TTC549 (cell line): ENCODE results near the gene CAMK2B.

Source experiments
- FAIRE-seq: peaks from 2 replicates; lab custom pipeline; 2012; peaks lifted over from hg19 to GRCh38; lab: Jason Lieb, UNC

Gene CAMK2B

DNA sequence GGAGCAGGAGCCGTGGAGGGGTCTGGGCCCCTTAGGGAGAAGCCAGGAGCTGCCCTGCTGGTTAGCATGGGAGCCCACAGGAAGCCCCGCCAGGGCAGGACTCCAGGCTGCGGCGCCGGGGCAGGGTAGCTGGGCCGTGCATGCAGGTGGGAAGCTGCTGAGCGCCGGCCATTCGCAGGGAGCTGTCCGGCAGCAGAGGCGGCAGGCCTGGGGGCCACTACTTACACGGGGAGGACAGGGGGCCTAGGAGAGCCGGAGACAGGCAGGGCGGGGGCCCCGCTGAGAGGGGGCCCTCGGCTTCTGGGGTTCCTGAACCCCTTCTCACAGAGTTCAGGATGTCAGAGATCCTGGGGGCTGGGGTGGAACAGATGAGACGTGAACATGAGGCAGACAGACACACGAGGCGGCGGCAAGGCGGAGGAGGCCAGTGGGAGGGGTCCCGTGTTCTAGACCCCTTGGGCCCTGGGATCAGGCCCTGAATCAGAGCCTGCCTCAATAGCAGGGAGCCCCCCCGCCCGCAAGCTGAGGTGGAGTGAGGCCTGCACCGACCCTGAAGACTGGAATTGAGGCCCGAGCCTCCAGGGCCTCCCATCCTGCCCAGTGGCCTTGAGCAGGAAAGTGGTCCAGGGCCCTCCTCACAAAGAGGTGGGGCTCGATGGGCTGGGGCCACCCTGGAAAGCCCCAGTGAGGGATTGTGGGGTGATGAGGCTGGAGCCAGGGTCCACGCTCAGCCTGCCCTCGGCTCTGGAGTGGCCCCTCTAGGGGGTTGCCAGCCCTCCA lies 96.6 kb downstream of the CAMK2B start:
- FAIRE-seq: no peak

DNA sequence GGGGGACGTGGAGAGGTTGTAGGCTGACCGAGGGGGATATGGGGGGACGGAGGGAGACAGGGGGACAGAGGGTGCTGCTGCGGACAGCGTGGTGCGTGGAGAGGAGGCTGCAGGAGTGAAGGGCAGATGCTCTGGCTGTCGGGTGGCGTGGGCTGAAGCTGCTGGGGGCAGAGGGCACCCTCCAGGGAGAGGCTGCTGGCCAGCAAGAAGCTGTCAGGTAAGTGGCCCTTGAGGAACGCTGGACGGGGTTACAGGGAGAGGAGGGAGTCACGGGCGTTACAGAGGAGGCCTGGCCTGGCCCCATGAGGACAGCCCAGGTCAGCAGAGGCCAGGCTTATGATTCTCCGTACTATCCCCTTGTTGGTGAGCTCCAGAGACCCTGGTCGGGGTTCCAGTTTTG lies 97.5 kb downstream of the CAMK2B start:
- FAIRE-seq: no peak

DNA sequence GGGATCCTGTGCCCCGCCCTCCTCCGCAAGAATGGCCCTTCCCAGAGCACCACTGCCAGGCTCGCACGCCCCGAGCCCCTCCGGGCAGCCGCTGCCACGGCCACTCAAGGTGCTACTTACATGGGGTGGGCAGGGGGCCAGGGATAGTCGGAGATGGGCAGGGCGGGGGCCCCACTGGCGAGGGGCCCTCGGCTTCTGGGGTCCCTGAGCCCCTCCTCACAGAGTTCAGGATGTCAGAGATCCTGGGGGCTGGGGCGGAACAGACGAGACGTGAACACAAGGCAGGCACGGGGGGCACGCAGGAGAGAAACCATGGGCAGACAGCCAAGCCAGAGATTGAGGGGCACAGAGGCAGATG lies 99.0 kb downstream of the CAMK2B start:
- FAIRE-seq: no peak

DNA sequence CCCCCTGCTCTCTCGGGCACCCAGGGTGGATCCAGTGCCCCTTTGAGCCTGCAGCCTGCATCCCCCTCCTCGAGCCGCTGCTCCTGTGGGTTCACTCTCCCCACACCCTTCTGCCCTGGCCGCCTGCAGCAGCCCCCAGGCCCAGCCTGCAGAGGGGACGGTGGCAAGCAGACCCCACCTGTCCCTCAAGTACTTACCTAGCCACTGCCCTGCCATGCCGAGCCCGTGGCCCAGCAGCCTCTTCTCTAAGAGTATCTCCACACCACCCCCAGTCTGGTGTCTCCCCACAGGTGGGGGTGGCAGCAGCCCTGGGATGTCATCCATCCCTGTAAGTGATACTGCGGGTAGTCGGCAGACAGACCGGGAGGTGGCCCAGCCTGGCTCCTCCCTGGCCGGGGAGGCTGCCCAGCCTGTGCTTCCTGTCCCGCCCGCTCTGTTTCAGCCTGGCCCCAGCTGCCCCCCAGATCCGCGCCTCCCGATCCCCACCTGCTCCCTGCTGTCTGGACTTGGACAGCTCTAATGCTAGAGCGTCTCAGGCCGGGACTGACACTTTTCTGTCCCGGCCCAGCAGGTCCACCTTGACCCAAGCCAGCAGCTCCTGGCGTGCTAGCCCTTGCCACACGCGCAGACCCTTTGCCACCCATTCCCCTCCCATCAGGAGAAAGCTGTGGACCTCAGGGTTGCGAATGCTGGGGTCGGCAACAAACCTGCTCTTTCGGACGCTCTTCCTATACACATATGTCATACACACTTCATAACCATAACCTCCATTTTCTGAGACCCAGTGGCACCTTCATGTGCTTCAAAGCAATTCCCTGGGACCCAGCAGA lies 99.6 kb downstream of the CAMK2B start:
- FAIRE-seq: no peak

DNA sequence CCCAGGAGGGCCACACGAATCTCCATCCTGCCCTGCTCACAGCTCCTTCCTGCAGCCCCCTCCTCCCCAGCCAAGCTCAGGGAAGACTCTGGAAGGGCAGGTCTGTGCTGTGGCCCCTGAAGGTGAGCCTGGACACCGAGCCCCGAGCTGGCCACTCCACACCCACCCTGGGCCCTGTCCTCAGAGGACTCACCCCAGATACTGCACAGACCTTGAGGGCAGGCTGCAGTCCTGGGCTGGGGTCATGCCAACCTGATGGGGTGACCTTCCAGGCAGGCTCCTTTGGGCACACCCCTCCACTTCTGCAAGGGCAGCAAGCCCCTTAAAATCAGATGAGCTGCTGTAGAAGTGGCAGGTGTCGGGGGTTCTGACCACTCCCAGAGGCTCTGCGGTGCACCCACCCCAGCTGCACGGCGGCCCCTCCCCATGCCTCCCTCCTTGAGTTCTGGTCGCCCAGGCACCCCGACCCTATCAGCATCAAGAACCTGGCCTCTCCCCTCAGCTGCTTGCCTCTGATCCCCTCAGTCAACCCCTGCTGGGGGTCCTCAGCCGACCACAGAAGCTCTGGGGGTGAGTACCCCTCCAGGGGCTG lies 100.3 kb downstream of the CAMK2B start:
- FAIRE-seq: no peak

DNA sequence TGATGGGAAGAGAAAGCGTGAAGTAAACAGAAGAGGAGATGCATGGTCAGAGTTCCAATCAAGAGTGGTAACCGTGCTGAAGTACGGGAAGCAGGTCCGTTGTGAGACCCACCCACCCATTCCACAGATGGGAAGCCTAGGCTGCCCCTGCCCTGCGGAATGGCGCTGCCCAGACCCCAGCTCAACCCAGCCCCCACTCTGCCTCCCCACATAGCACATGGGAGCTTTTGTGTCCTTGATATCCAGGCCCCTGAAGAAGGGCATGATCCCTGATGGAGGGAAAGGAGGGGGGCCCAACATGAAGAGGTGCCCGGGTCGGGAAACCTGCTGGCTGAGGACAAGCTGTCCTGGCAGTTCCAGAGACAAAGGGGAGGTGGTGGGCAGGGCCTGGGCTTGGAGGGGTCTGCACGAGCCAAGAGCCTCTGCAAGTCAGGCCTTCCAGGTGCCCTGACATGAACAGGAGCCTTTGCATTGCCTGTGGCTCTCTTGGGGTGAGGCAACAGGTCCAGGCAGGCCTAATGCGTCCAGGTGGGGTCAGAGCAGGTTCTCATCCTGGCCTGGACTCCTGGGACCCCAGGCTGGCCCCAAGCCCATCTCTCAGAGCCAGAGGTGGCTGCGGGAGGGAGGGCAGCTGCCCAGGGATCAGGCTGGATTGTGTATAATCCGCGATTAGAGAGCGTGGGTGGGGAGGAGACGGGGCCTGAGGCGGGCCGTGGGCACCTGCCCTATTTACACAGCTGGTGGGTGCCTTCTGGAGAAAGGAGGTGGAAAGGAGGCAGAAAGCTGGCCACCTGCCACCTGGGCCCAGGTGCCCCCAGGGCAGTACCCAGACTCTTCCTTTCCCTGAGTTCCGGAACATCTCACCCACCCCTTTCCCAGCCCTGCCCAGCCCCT lies 101.1 kb downstream of the CAMK2B start:
- no peak for FAIRE-seq

DNA sequence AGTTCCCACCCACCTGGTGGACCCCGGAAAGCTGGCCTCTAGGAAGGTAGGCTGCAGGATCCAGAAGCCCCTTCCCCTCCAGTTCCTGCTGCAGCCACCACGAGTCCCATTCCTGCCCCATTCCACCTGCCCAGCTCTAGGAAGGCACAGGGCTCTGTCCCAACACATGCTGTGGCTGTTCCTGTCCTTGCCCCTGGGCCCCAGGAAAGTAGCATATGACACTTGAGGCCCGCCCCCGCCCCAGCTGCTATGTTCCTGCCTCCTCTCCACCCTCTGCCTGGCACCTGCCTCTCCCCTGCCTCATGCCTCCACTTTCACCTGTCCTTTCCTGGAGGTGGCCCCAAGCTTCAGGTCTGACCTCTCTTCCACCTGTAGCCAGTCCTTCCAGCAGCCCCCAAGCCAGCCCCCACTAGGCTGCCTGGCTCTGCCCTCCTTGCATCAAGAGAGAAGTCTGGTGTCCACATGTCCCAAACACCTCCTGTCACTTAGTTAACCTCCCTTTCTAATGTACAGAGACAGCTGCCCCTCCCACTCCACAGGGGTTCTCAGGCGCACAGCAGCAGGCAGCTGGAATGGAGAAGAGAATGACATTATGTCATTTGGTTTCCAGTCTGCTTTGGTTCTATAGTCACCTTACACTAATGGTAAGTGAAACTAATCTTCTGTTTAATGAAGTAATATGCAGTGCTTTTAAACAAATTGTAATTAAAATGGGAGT lies 101.9 kb downstream of the CAMK2B start:
- FAIRE-seq: no peak

DNA sequence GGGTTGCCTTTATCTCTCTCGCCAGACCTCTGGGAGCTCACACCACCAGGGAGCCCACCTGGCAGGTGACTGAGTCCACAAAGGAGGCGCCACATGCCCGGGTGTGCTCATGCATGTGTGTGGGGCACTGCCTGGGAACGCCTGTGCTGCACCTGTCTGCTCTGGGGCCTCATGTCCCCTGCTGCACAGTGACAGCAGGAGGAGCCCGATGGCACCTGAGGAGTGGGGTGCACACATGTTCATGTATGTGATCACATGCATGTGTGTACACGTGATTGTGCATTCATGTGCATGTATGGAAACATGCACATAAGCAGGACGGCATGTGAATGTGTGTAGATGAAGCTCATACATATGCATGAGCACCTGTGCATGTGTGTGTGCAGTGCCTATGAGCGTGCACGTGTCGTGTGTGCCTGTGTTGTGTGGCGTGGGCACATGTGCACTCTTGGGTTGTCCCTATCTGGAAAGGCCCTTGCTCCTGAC lies 102.6 kb downstream of the CAMK2B start:
- no peak for FAIRE-seq

DNA sequence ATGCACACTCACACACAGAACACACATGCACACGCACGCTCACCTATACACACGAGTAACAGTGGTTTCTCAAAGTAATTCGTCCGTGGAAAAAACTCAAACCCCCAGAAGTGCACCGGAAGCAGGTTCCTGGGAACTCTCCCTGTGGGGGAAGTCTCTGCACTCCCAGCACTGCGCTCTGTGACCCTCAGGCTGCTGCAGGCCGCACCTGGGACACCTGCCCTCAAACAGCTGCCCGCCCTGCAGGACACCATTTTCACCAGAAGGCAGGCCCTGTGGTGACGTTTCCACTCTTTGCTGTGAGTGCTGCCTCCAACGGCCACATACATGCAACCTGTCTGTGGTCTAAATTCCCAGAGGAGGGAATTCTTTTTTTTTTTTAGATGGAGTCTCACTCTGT lies 103.3 kb downstream of the CAMK2B start:
- no peak for FAIRE-seq

DNA sequence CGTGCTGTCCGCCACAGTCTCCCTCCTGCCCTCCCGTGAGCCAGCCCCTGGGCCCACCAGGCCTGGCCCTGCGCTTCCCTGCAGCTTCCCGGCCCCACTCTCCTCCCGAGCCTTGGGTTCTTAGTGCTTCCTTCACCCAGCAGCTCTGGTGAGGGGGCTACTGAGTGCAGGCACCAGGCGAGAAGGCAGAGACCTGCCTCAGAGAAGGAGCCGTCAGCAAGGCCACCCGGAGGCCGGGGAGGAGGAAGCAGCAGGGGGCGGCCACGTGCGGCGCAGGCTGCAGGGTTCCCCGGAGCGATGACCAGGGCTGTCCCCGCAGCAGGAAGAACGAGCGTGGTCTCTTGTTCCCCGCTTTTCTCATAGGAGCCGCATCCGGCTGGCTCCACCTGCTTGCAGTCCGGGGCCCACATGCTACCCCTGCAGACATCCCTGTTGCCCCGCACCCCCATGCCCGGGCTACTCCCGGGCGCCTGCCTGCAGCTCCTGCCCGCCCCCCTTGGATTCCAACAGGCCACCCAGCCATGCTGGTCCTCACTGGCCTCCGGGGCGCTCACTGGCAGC lies 104.1 kb downstream of the CAMK2B start:
- FAIRE-seq: no peak

DNA sequence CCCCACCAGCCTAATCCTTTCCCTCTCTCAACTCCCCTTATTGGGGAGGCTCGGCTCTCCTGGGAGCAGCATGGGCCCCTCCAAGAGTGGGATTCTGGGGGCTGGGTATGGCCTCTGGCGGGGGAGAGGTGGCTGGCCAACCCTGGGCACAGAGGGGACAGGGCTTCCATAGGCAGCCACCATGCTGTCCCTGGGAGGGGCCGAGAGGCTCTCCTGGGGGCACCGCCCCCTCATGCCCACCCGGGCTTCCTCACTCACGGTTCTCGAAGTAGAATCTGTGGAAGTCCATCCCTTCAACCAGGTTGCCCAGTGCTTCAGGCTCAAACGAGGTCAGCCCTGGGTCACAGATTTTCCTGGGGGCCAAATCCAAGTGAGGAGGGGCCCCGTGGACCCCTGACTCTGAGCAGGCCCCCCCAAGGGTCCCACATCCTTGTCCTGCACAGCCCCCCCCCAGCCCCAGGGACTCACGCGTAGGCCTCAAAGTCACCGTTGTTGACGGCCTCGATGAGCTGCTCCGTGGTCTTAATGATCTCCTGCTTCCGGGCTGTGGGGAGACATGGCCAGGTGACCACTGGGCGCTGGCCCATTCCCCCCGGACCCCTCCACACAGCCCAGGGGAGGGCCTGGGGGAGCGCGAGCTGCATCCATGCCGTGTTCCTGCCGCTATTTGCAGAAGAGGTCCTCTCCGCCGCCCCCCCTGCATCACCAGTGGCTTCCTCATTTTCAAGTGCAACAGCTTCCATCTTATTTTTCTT lies 104.9 kb downstream of the CAMK2B start:
- no peak for FAIRE-seq

DNA sequence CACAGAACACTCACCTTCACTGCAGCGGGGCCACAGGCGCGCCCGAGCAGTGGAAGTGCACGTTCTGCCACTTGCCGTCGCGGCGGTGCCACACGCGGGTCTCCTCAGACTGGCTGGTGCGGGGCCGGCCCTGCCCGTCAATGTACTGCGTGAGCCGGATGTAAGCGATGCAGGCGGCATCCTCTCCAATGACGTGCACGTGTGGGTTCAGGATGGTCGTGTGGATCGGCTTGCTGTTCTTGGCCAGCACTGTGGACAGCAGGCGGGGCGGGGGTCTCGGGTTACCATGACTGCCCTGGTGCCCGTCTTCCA lies 105.4 kb downstream of the CAMK2B start:
- no peak for FAIRE-seq

DNA sequence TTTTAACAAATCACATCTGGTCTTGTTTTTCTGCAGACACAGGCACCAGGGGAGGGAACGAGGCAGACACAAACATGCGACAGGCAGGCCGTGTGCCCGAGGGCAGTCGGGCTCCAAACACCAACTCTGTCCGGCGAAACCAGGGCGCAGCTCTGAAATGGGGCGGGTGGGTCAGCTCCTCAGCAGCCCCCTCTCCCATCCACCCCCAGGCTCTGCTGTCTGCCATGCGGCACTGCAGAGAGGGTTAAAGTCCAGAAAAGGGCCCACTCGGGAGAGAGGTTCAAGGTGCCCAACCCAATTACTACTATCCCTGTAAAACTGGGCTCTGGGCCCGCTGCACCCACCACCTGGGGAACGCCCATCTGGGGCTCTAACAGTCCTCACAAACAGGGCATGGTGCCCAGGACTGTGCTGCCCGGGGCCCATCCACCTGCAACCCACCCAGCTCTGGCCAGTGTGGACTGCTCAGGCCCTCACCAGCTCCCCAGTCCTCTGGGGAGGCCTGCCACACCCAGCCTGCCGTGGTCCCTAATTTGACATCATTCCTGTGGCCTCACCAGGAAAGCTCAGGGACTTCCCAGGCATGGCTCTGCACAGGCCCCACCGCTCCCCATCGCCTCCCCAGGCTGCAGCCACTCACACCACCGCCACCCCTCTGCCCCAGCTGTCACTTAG lies 105.9 kb downstream of the CAMK2B start:
- no peak for FAIRE-seq

DNA sequence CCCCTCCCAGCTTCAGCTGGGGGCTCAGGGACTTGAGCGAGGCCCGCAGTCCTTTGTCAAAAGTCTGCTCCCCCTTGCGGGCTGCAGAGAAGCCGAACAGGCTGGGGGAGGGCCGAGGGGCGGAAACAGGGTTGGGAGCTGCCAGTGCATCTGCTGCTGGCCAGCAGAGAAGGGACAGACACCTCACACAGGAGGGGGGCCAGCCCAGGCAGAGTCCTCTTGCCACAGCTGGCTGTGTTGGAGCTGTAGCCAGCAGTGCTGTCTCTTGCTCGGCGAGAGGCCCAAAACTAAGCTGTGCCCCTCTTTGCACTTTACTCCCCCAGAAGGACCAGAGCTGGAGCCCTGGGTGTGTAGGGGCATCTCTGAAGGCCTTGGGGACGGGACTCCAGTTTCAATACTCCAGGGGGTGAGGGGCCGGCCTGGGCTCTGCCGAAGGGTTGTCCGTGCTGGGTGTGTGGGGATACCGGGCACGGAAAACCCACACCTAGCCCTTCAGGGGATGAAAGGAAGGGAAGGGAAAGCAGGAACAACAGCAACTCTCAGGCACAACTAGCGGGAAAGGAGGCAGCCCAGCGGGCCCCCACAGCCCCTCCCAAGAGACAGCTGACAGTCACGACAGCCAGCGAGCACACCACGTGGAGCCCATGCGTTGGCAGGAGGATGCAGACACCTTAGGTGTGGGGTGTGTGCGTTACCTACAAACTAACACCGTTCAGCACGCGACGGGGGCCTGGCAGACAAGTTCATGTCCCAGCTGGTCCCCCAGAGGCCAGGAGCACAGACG lies 106.8 kb downstream of the CAMK2B start:
- no peak for FAIRE-seq

DNA sequence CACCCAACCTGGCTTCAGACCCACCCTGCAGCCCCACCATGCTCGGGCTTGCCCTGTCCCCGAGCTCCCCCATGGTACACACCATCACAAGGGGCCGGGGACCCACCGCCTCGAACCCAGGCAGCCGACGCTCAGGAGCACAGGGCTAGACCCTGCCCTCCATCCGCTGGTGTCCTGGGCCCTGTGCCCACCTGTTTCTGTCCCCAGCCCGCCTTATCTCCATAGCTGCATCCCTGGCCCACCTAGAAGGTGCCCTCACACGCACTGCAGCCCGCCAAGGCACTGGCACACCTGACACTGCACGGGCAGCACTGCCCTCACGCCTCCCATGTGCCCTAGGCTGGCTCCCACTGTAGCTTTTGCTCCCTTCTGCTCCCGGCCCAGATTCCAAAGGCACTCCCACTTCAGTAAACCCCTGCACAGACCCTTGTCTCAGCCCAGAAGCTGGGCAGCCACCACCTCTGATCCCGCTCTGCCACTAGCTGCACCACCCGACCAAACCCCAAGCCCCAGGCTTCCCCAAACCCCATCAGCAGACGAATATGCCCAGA lies 107.5 kb downstream of the CAMK2B start:
- no peak for FAIRE-seq

DNA sequence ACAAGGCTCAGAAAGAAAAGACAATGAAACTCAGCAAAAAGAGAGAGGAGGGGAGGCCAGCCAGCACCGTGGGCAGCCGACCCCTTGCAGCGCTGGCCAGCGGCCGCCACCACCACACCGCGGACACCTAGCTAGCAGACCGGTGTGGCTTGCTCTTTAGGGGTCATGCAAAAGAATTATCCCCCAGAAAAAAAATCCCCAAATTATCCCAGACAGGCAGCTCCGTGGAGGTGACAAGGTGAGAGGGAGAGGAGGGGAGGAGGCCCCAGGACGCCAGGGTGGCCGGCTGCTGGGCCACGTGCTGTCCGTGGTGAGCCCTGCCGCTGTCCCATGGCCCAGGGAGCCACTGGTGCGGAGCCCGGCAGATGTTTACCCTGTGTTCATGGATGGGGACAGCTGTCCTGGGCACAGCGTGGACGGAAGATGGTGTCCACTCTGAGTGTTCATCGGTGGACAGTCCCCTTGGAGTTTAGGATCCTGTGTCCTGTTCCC lies 108.1 kb downstream of the CAMK2B start:
- FAIRE-seq: no peak

DNA sequence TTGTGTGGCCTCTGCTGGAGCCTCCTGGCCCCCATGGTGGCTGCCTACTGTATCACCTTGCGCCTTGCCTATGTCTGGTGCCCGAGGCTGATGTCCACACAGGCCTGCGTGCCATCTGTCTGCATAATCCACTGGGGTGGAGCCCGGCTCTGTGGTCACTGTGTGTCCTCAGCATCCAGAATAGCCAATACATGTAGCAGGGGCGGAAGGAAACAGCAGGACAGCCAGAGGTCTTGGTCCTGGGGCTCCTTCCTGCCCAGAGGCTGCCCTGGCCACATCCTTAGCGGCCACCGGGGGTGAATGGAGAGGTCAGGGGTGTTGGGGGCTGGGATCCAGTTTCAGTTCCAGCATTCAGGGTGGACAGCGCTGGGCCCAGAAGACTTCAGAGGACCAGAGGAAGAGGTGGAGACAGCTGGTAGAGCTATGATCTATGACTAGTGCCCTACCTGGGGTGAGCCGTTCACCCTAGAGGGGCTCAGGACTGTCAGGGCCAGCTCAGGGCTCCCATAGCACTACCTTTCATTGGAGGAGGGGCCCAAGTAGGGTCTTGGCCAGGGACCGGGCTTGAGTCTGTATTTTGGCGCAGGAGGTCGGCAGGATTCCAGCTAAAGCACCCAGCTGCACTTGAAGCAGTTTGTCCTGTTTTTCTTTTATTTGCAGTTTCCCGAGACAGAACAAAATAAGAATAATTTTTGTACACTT lies 108.7 kb downstream of the CAMK2B start:
- FAIRE-seq: no peak

DNA sequence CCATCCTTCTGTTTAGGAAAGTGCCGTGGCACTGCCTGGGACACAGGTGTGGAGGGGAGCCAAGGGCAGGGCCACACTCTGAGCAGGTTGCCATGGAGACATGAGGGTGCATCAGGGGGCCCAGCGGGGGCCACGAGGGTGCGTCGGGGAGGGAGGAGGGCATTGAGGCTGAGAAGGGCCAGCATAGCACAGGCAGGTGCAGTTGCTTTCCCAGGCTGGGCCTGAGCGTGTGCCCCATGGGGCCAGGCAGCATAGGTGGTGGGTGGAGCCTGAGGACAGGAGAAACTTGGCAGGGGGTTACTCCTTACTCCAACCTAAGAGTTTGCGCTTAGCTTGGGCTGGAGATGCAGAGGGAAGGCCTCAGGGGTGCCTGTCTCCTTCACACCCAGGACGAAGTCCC lies 109.4 kb downstream of the CAMK2B start:
- FAIRE-seq: no peak
